K562 (cell line): Measurements from ENCODE around the gene STK11. TPM values are rescaled to one million over a fixed set of nuclear protein-coding genes. Genes with fewer than 3 reads are reported as not detected.

Experiments
- CEBPZ ChIP-seq: fragments of 150-350 bp; IDR thresholded peaks from 2 replicates; pipeline ENCODE4 v1.6.1; 2014; ENCODE audit warnings: low read depth, mild to moderate bottlenecking, low read length, borderline replicate concordance
- DDX20 ChIP-seq: fragments of 450-650 bp; IDR thresholded peaks from 2 replicates; pipeline ENCODE4 v1.6.1; 2016; ENCODE audit warnings: missing genetic modification characterization, low read depth, mild to moderate bottlenecking, missing compliant biosample characterization, moderate library complexity
- ETS1 ChIP-seq: conservative IDR thresholded peaks from 2 replicates; pipeline ENCODE4 v1.6.1; 2011; ENCODE audit warnings: low read depth, mild to moderate bottlenecking, low read length; ENCODE audit not compliant: control insufficient read depth
- FIP1L1 ChIP-seq: fragments of 200-400 bp; formaldehyde crosslinking; IDR thresholded peaks from 2 replicates; pipeline ENCODE4 v1.6.1; 2018; ENCODE audit warnings: mild to moderate bottlenecking, low read depth, low read length; ENCODE audit not compliant: poor library complexity, severe bottlenecking
- FOXP4 ChIP-seq: sonication (generic); formaldehyde crosslinking; IDR thresholded peaks from 2 replicates; pipeline ENCODE4 v1.8.0; 2022; ENCODE audit warnings: mild to moderate bottlenecking, missing genetic modification reagents, borderline replicate concordance
- GATAD2B ChIP-seq: fragments of 450-650 bp; IDR thresholded peaks from 2 replicates; pipeline ENCODE4 v1.6.1; 2017; ENCODE audit warnings: mild to moderate bottlenecking, borderline replicate concordance
- KLF13 ChIP-seq: fragments of 450-650 bp; IDR thresholded peaks from 2 replicates; pipeline ENCODE4 v1.6.1; 2016; ENCODE audit warnings: missing genetic modification characterization, low read depth, mild to moderate bottlenecking, missing compliant biosample characterization, moderate library complexity, borderline replicate concordance
- POLR2B ChIP-seq: fragments of 450-650 bp; IDR thresholded peaks from 2 replicates; pipeline ENCODE4 v1.6.1; 2018; ENCODE audit warnings: low read depth; ENCODE audit not compliant: partially characterized antibody
- PRPF4 ChIP-seq: fragments of 200-400 bp; formaldehyde crosslinking; IDR thresholded peaks from one replicate; pipeline ENCODE4 v1.6.1; 2017; ENCODE audit warnings: low read length, low read depth, mild to moderate bottlenecking; ENCODE audit not compliant: insufficient read depth, poor library complexity, severe bottlenecking
- SAP30 ChIP-seq: fragments of 200-600 bp; sonication (generic); IDR thresholded peaks from 2 replicates; pipeline ENCODE4 v1.6.1; 2012; ENCODE audit warnings: borderline replicate concordance, low read depth, mild to moderate bottlenecking, moderate library complexity, low read length, control low read depth, inconsistent platforms; ENCODE audit not compliant: insufficient read depth, poor library complexity, severe bottlenecking
- SIN3A ChIP-seq, 2 experiments: fragments of 150-350 bp in 1 of 2; IDR thresholded peaks; 2 replicates each; pipeline ENCODE4 v1.6.1; 2011 to 2016; ENCODE audit warnings: borderline replicate concordance in 2 of 2, low read depth in 2 of 2, low read length in 2 of 2, mild to moderate bottlenecking in 2 of 2, moderate library complexity in 2 of 2; ENCODE audit not compliant: control insufficient read depth in 1 of 2
- THRB ChIP-seq: fragments of 450-650 bp; formaldehyde crosslinking; conservative IDR thresholded peaks from 2 replicates; pipeline ENCODE4 v1.4.0; 2022; ENCODE audit warnings: mild to moderate bottlenecking, missing genetic modification characterization
- ZFP91 ChIP-seq: sonication (generic); formaldehyde crosslinking; IDR thresholded peaks from 2 replicates; pipeline ENCODE4 v1.8.0; 2022; ENCODE audit warnings: mild to moderate bottlenecking, missing genetic modification reagents
- ZNF197 ChIP-seq: fragments of 200-800 bp; sonication (Bioruptor generic); IDR thresholded peaks from 2 replicates; pipeline ENCODE4 v1.6.1; 2016; ENCODE audit warnings: low read depth, missing genetic modification characterization, missing compliant biosample characterization
- ZNF764 ChIP-seq: fragments of 250-450 bp; sonication (Bioruptor Pico); IDR thresholded peaks from 2 replicates; pipeline ENCODE4 v1.4.0; 2020; ENCODE audit warnings: low read depth, mild to moderate bottlenecking, moderate library complexity
- polyA plus RNA-seq, 8 experiments: library from polyadenylated mRNA; depleted of rRNA in 4 of 8; stranded (reverse) in 5 of 8; unstranded in 3 of 8; fragments of >200 nt; fragmentation: Nextera tagmentation in 2 of 8; fragmentation: Illumina TruSeq in 1 of 8; extraction: Ambion mirVana in 2 of 8; extraction: Trizol in 1 of 8; gene quantifications; 2 replicates each; pipeline versions ENCODE4 v1.2.1 to v1.2.3, GENCODE V29; 2011 to 2014; ENCODE audit warnings: inconsistent platforms in 1 of 8, missing spikeins in 1 of 8
- total RNA-seq, 7 experiments: library from RNA; depleted of rRNA in 6 of 7; stranded (reverse); fragments of >200 nt in 6 of 7; fragmentation: Illumina TruSeq in 2 of 7; extraction: Trizol in 2 of 7; gene quantifications; 2 replicates each; pipeline versions ENCODE4 v1.2.1 to v1.2.3, GENCODE V29; 2011 to 2021; ENCODE audit warnings: low replicate concordance in 1 of 7

STK11 gene
- total and polyA plus RNA-seq, 9 of the 15 experiments (the other 6 are each of a cell fraction or from before 2014, with no cell fraction given) = 0.15 to 96.5 (median 31.7) TPM

GRCh38 chr19:1265615-1266128, 60.1 kb downstream of the STK11 start (continued):
- no peak for TF ChIP-seq ZFP91 (CRISPR knock-in tag)
- TF ChIP-seq ETS1 = no peak
- TF ChIP-seq DDX20 (tag) = no peak
- TF ChIP-seq ZNF764 (CRISPR knock-in tag) = no peak
- TF ChIP-seq POLR2B = no peak
- TF ChIP-seq FIP1L1 = no peak
- no peak for TF ChIP-seq PRPF4
- TF ChIP-seq ZNF197 = no peak
- 0 out of 2 replicates have a peak, but pooled peaks have one; percentile 16 for TF ChIP-seq FOXP4
- TF ChIP-seq CEBPZ = no peak
- TF ChIP-seq SAP30 = peak; percentile 39
- TF ChIP-seq THRB (CRISPR knock-in tag) = no peak
- TF ChIP-seq KLF13 (tag) = no peak
- TF ChIP-seq SIN3A (IDR thresholded peaks at IDR 0.05; ENCODE audit: borderline replicate concordance in 2 of 2, control insufficient read depth in 1 of 2, low read depth in 2 of 2, low read length in 2 of 2) = 0 out of 4 replicates have a peak, but pooled peaks of 1 of the 2 experiments have one; percentile 32
- 0 out of 2 replicates have a peak, but pooled peaks have one; percentile 40 for TF ChIP-seq GATAD2B
